HG03378 (cell line): ENCODE results near the gene KRTAP20-1.

Source experiments
- ATAC-seq: cut with Tn5 transposase; IDR thresholded peaks from one replicate; pipeline ENCODE4 v1.9.1; 2021; ENCODE audit warnings: mild to moderate bottlenecking, moderate library complexity; ENCODE audit not compliant: unreplicated experiment

KRTAP20-1 gene

GRCh38 chr21:30642564-30642963 lies 26.3 kb downstream of the KRTAP20-1 start, which contains the start of gene KRTAP20-3:
Gene KRTAP20-3, plus strand, starts transcription at chr21:30642864.
- ATAC-seq = no peak

- no peak for ATAC-seq
Observed at GRCh38 chr21:30646904-30647414, 30.7 kb downstream of the KRTAP20-1 start.

DNA sequence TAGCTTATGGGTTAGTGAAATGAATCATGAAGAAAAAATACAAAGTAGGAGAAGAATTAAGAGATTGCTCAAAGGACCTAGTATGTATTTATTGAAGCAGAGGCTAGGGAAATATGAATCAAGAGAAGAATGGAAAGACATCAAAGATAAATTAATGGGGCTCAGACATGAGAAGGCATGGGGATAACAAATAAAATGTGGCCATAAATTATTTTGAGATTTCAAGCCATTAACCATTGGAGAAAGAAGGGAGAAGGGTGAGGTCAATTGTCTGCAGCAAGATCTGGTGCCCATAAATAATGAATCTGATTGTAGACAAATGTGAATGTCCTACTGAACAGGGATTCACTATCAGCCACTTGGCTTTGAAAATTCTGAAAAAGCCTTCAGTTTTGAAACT lies 36.7 kb downstream of the KRTAP20-1 start:
- ATAC-seq = no peak
